NCI-H2196 (cell line): Measurements from ENCODE around the gene GAB3.

Experiments
- DNase-seq: peaks from one replicate; lab custom pipeline; 2025; ENCODE audit not compliant: unreplicated experiment; lab: John Stamatoyannopoulos, UW

Gene GAB3

DNA sequence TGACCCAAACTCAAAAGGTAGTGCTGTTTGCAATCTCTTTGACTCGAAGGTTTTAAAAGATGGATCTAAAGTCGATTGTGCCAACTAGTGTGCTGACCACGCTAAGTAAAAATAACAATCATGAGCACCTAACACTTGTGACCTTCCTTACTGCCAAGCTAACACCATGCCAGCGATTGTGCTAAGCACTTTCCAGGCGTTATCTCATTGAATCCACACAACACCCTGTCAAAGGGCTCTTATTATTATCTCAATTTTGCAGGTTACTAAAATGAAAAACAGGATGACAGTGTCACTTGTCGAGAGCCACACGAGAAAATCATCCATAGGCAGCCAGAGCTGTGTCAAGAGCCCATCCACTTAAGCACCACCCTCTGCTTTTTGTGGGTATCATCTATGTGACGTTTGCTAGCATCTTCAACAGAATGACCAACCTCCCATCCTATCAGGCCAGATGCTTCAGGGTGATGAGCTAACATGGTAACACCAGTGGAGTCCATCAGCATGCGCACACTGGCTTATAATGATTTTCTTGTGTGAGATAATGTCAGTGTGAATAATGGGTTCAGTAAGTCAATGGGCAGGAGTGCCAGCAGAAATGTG lies 893 bp upstream of the GAB3 start:
- no peak for DNase-seq

DNA sequence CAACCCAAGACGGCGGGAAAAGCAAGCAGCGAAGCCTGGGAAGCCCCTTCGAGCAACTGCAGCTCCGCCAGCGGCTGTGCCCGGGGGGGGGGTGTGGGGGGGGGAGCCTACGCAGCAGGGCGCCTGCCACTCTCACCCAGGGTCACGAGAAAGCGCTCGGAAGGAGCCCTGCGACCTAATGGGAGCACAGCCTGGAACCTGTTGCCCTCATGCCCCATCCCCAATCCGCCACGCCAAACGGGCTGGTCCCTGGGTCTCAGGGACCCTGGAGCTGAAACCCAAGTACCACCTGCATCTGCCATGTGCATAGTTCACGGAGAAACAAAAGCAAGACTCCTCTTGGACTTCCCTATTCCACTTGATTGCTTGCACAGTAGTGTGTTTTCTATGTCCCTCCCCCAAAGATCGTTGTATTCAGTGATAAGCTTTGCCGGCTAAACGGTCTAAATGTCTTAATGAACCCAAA lies 359 bp upstream of the GAB3 start:
- no peak for DNase-seq

DNA sequence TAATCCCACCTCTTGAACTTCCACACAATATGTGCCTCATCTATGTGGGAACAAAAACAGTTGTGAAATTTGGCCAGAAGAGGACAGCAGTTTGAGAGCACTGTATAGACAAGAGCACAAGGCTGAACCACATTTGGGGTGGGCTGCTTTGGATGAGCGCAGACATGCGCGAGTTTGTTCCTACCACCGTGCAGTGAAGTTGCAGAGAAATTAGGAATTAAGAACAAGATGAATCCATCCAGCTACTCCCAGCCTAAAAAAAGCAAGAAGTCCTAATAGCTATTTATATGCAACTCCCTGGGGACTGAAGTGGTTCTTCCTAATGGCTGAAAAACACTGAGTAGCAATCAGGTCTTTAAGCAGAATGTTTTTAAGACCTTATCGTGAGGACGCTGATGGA lies 1.0 kb downstream of the GAB3 start:
- no peak for DNase-seq

DNA sequence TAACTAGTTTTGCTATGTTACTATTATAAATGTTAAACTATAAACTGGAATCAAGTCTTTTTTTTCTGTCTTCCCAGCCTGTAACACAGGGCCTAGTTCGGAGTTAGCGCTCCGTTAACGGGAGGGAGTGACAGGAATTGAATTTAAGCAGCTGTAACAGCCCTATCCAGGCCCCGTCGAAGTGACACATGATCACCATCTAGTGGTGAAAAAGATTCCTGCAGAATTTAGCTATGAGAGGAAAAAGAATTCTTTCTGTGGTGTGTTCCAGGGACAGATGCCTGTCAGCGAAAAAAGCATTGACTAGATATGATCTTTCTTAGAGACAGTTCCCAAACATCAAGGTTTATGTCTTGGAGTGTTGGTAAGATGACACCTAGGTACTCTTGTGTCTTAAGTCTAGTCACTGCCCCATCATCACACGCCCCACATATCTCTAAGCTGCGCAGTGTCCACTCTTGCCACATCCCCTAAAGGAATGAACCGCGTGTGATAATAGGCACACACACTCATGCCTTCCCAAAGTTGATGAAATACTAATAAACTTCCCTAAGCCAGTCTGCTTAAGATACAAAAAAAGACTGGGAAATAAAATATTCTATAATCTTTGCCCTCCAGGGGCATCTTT lies 2.1 kb downstream of the GAB3 start:
- DNase-seq, result peak; percentile 63

DNA sequence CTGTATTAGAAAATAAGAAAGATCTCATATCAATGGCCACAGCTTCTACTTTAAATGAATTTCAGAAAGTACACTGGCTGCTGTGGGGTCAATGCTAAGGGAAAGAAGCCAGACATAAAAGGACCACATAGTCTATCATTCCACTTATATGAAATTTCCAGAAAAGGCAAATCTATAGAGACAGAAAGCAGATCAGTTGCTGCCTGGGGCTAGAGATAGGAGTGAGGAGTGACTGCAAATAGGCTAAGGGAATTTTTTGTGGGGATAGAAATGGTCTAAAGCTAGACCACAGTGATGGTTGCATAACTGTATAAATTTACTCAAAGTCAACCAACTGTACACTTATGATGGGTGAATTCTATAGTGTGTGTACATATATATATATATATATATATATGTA lies 8.3 kb downstream of the GAB3 start:
- no peak for DNase-seq

DNA sequence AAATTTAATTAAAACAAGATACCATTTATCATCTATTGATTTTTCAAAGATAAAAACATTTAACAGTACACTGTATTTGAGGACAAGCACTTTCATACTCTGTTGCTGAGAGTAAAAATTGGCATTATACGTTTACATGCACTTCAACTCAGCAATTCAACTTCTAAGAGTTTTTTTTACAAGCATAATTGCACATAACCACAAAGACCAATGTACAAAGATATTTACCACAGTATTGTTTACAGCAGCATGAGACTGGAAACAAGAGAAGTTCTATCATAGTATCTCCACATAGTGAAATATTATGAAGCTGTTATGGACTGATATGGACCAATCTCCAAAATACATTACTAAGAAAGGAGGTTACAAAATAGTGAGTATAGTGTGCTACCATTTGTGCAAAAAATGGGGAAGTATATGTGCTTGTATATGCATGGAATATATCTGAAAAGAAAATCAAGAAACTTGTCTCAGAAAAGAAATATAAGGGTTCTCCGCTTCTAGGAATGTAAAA lies 10.9 kb downstream of the GAB3 start:
- DNase-seq, result no peak

DNA sequence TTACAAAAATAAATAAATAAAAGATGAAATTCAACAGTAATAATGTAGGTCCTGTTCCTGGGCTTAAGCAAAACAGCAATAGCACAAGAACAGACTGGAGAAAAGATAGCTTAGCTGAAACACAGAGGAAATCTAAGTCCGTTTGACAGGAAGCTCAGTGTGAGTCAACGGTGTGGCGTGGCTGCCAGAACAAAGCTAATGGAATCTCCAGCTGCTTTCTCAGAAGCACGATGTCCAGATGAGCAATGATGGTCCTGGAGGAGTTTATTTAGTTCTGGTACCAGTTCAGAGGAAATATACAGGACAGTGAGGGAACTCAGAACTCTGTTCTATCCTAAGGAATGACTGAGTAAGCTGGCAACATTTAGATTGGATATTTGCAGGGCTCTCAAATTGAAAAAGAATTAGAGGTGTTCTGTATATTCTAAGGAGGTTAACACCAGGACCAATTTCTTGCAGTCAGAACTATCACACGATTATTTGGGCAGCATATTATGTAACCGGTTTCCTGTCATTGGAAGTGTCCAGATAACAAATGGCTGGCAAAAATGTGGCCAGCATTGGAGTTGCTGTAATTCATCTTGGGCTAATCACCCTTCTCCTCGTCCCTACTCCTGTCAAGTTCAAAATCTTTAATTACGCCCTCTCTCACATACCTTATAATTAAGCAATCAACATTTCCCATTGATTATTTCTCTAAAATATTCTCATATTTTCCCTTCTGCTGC lies 12.7 kb downstream of the GAB3 start:
- DNase-seq, result peak; percentile 13

DNA sequence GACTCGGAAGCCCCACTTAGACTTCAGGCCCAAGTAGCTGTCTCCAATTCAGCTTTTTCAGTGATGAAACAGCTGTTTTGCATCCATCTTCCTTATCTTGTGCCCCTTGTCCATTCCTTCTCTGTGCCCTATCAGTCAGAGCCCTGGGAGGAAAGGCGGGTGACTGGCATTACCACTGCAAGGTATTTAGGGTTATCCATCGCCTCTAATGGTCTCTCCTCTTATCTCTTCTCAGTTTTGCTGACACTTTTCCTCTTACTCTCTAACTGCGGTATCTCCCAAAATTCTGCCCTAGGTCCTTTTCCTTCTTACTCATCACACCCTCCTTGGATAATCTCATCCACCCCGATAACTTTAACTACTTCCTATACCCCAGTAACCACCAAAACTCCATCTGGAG lies 13.7 kb downstream of the GAB3 start:
- no peak for DNase-seq

DNA sequence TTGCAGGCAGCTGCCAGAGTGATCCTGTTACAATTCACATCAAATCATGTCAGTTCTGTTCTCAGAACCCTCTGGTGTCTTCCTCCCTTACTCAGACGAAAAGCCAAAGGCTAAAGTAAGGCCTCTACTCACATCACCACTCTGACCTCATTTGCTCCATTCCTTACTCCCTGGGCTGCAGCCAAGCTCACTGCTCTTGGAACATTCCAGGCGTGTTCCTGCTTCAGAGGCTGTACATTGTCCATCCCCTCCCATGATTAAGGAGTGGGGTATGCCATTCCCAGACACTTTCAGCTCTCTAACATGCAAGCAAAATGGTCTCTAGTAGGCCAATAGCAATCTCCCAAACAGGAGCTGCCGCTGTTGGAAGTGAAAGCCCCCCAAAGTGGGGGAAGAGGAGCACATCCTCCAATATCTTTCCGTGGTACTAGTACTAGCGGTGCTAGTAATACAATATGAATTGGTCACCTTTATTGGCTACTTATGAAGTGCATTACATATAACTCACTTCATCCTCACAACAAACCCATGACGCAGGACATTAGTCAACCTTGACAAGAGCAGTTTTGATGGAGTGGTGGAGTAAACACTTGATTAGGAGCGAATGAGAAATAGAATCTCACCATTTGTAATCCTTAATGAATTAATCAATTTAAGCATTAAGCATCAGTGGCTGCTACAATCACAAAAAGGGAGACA lies 15.0 kb downstream of the GAB3 start:
- DNase-seq, result no peak

DNA sequence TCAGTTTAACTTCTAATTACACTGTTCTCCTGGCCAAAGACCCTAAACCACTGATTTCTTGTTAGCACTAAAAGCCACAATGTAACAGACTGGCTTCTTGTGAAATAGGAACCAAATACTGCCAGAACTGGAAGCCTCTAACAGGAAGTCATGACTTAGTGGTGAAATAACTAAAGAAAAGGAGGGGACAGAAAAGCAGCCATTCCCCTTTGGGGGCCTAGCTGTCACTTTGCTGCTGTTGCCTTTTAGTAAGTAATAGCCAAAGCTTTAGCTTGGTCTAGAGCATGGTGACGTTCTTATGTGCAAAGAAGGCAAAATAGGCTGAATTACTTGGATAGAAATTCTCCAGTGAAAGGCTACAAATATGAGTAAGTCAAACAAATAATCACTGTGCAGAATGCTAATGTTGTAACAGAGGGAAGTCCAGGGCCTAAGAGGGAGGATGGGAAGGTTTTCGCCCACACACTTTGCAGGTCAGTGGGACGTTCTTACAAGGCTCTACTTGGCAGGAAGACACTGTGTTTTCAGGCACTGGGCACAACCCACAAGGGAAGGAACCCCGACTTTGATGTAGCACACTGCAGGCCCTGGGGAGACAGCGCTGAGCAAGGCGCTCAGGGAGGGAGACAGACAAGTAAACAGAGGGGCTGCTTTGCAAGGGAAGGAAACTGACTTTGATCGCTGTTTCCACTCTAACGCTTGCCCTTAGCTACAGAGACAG lies 16.7 kb downstream of the GAB3 start:
- DNase-seq, result no peak

DNA sequence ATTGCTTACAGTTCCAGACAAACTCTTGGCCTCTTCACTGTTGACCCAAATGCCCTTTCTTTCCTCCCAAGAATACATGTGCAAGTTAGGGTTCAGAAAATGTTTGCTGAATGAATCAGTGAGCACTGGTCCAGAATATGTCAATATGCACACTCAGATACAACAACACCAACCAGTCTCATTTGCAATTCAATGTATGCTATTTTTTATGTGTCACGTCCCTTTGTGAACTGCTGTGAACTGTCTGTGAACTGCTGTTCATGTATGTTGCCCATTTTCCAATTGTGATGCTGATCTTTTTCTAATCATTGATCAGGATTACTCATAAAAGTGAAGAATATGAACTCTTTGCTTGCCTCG lies 17.8 kb downstream of the GAB3 start:
- DNase-seq, result no peak

DNA sequence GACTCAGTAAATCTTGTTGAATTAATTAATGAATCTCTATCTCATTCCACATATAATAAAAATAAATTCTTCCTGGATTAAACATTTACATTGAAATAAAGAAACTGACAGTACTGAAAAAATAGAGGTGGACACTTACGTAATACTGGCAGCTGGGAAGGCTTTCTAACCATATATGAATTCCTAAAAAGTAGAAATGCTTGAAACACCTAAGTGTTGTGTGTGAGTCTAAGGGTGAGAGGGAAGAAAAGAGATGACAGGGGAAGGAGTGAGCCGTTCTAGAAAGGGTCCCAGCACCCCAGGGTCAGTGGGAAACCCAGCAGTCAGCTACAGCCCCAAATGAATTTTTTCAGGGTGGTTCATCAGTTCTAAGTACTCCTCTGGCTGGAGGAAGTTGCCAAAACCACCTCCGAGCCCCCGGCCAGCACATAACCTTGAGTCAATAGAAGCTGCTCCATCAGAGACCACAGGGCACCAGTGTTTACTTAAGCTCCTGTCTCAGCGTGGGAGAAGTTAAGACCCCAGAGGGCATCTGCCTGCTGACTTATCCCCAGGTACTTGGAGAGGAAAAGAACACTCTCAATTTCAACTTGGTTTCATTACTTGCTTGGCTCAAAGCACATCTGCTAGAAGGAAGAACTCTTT lies 18.3 kb downstream of the GAB3 start:
- no peak for DNase-seq

DNA sequence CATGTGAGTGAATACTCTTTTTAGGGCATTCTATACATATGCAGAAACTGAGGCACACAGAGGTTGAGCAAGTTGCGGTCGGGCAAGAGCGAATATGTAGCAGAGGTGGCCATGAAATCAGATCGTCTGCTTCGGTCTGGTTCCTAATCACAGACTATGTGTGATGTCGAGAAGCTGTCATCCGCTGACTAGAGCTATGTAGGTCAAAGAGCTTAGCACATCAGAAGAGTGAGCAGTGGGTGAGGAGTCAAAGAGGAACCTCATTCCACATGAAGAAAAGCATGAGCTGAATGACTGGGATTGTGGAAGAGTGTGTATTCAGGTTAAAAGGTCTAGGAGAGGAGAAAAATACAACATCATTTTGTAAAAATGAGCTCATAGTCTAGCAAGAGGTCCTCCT lies 19.0 kb downstream of the GAB3 start:
- no peak for DNase-seq

DNA sequence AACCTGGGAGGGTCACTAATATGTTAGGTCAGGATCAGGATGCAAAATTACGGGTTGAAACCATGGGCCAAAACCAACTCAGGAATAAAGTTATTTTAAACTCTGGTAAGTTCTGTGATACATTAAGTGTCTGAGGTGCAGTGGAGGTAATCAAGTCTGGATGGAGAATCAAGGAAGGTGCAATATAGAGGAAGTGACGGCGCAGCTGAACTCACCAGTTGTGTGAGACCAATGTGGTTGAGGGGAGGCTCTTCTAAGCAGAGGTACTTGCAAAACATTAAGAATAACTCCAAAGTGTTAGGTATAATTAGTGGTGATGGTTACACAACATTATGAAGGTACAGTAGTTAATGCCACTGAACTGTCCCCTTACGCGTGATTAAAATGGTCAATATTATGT lies 19.7 kb downstream of the GAB3 start:
- no peak for DNase-seq

DNA sequence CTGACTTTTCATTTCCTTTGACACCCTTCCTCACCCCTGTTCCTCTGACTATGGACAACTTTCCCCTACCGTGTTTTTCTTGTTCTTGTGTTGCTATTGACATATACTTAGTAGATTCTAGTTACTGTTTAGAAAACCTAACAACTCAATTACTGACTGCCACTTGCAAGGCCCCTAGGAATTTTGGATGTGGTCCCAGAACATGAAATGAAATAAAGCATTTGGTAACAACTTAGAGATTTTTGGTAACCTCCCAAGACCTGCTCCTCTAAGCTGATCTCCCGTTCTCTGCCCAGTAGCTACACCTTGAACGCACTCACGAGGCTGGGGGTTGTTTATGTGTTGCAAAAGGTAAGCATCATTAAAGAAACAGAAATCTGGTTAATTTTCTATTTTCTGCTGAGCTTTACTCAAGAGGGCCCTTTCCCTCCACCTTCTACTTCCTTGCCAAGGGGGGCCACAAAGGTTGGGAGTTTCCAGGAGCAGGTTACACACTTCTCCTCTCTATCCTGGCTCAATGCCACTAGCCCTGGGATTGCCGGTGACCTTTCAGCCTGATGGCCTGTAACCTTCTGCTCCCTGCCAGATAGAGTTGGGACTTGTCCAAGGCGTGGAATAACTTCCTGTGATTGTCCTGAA lies 20.5 kb downstream of the GAB3 start:
- DNase-seq, result peak; percentile 31

DNA sequence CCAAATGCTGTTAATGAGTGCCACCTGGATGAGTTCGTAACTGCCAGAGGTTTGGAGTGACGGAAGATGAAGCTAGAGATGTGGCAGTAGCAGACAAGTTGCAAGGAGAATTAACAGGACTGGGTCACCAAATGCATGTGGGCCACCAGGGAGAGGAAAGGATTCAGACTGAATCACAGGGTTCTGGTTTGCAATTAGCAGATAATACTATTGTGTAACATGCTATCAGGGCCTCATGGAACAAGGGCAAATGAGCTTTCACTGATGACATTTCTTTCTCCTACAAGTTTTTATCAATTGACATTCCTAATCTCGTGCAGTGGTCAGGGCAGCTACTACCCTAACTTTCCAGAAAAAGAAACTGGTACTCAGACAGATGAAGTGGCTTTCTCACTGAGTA lies 21.4 kb downstream of the GAB3 start:
- DNase-seq, result no peak

DNA sequence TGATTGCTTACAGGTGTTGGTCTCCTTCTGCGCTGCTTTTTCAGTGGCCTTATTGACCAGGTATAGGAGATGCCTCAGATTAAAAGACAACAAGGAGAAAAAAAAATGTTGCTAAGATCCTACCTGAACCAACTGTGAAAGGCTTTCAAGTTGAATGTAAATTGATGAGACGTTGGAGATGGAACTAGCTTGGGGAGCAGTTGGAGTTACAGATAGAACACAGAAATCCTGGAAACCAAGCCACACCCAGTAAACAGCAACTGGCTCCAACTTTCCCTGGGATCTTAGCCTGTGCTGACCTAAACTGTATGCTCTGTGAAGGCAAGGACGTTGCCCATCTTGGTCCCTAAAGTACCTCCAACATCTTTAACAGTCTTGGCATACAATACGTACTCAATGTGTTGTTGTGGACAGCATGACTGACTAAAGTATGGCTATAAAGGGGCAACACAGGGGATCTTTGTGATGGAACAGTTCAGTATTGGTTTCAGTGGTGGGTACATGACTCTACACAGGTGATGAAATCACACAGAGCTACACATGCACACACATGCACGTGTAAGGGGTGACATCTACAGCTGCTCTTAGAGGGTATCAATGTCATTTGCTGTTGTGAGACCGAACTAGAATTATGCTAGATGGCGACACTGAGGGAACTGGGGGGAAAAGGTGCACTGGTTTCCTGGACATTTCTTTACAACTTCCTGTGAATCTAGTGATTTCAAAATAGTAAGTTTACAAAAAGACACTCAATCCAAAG lies 22.3 kb downstream of the GAB3 start:
- DNase-seq, result no peak

DNA sequence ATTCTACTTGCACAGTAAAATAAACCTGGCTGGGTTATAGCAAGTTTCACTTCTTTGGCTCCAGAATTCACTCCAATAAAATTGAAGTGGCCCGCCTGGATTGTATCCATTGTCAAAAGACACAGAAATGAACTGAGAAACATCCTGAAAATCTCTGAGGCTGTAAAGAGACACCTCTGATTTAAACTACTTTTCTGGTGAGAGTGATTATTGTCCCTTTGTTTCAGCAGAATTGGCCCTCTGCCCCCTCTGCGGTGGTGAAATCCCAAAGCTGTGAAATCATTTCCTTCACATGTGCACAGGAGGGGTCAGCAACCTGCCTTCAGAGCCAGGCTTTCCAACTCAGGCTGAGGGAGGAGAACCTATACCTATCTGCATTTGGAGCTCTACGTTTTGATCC lies 23.0 kb downstream of the GAB3 start:
- DNase-seq, result no peak

DNA sequence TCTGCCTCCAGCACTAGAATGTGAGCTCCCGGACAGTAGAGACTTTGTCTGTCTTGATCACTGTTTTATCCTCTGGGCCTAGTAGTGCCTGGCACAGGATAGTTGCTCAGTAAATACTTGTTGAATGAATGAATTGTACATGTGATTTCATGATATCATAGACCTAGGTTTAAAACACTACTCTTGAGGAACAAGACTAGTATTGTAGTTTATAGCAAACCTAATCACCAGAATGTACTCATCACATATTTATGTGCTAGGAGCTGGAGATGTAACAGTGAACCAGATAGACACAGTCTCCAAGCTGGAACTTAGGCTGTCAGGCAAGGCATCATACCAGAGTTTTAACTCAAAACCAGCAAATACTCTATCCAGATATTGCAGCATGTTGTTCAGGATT lies 23.5 kb downstream of the GAB3 start:
- DNase-seq, result no peak
